GM21737 (cell line): ENCODE results near the gene PCDHB16.
"Not testable (repeated sequence)": the region's sequence is repeated elsewhere in the genome, so short reads cannot be mapped to it uniquely, and the experiment has no call there.

Experiments
- ATAC-seq: cut with Tn5 transposase; IDR thresholded peaks from one replicate; pipeline ENCODE4 v1.9.1; 2021; ENCODE audit warnings: mild to moderate bottlenecking, moderate library complexity; ENCODE audit not compliant: unreplicated experiment

Gene PCDHB16

GRCh38 chr5:141180313-141180712 is 1.9 kb upstream of the PCDHB16 start:
- ATAC-seq = no peak

DNA sequence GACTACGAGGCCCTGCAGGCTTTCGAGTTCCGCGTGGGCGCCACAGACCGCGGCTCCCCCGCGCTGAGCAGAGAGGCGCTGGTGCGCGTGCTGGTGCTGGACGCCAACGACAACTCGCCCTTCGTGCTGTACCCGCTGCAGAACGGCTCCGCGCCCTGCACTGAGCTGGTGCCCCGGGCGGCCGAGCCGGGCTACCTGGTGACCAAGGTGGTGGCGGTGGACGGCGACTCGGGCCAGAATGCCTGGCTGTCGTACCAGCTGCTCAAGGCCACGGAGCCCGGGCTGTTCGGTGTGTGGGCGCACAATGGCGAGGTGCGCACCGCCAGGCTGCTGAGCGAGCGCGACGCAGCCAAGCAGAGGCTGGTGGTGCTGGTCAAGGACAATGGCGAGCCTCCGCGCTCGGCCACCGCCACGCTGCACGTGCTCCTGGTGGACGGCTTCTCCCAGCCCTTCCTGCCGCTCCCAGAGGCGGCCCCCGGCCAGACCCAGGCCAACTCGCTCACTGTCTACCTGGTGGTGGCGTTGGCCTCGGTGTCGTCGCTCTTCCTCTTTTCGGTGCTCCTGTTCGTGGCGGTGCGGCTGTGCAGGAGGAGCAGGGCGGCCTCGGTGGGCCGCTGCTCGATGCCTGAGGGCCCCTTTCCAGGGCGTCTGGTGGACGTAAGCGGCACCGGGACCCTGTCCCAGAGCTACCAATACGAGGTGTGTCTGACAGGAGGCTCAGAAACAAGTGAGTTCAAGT is 2.1 kb downstream of the PCDHB16 start:
- not testable (repeated sequence) for ATAC-seq

DNA sequence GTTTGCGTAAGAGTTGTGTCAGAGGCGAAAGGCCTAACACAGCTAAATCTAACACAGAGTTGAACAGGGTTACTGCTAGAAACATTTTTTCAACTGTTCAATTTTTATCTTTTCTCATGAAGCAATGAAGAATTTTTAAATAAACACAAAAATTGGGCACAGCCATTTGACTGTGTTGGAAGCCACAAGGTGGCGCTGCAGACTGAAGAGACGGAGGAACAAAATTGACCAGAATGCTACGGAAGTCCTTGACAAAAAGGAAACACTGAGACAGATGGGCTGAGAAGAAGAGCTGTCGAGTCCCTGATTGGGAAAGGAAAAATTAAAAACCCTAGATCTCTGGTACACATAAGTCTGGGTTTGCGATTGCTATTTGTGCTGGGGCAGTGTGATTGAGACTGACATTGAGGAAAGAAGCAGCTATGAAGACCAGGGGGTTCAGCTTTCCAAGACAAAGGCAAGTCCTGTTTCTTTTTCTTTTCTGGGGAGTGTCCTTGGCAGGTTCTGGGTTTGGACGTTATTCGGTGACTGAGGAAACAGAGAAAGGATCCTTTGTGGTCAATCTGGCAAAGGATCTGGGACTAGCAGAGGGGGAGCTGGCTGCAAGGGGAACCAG is 4.8 kb downstream of the PCDHB16 start, which contains the start of gene PCDHB9:
Gene PCDHB9, plus strand, starts transcription at position 265 of the 616 bp plus-strand sequence. Its CDS starts 158 bp downstream, at position 423.
- ATAC-seq = no peak

DNA sequence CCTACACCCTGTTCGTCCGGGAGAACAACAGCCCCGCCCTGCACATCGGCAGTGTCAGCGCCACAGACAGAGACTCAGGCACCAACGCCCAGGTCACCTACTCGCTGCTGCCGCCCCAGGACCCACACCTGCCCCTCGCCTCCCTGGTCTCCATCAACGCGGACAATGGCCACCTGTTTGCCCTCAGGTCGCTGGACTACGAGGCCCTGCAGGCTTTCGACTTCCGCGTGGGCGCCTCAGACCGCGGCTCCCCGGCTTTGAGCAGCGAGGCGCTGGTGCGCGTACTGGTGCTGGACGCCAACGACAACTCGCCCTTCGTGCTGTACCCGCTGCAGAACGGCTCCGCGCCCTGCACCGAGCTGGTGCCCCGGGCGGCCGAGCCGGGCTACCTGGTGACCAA is 6.5 kb downstream of the PCDHB16 start:
- not testable (repeated sequence) for ATAC-seq

DNA sequence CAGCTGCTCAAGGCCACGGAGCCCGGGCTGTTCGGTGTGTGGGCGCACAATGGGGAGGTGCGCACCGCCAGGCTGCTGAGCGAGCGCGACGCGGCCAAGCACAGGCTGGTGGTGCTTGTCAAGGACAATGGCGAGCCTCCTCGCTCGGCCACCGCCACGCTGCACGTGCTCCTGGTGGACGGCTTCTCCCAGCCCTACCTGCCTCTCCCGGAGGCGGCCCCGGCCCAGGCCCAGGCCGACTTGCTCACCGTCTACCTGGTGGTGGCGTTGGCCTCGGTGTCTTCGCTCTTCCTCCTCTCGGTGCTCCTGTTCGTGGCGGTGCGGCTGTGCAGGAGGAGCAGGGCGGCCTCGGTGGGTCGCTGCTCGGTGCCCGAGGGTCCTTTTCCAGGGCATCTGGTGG is 6.9 kb downstream of the PCDHB16 start:
- not testable (repeated sequence) for ATAC-seq

GRCh38 chr5:141192110-141192725 is 10.0 kb downstream of the PCDHB16 start, which contains the start of gene PCDHB10:
PCDHB10 (plus strand) TSS chr5:141192353; CDS start chr5:141192553, 200 bp downstream.
- no peak for ATAC-seq

- not testable (repeated sequence) for ATAC-seq
Measured at GRCh38 chr5:141194332-141194731, 12.1 kb downstream of the PCDHB16 start.

GRCh38 chr5:141196363-141196762 is 14.2 kb downstream of the PCDHB16 start:
- no peak for ATAC-seq

- ATAC-seq = no peak
Measured at GRCh38 chr5:141199359-141200235, 17.4 kb downstream of the PCDHB16 start, which contains the start of gene PCDHB11. PCDHB11 (plus strand) TSS chr5:141199627; CDS start chr5:141199775, 148 bp downstream.

- ATAC-seq = not testable (repeated sequence)
Measured at GRCh38 chr5:141201126-141201525, 18.9 kb downstream of the PCDHB16 start.

DNA sequence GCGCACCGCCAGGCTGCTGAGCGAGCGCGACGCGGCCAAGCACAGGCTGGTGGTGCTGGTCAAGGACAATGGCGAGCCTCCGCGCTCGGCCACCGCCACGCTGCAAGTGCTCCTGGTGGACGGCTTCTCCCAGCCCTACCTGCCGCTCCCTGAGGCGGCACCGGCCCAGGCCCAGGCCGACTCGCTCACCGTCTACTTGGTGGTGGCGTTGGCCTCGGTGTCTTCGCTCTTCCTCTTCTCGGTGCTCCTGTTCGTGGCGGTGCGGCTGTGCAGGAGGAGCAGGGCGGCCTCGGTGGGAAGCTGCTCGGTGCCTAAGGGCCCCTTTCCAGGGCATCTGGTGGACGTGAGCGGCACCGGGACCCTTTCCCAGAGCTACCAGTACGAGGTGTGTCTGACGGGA is 19.5 kb downstream of the PCDHB16 start:
- not testable (repeated sequence) for ATAC-seq

DNA sequence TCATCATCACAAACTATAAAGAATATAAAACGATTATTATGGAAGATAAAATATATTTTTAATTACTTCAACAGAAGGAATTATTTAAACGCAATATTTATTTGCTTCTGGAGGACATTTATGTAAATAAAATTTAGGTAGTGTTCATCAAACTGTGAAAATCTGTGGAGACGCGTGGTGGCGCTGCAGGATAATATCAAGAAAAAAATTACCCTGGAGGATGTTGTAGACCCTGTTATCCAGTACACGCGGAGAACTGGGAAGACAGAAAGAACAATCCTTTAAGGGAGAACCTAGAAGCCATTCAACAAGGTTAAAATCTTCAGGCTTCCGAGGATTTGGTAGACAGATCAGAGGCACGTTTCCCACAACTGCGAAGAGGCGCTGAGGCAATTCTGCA is 26.3 kb downstream of the PCDHB16 start, which contains the start of gene PCDHB12:
Gene PCDHB12, plus strand, starts transcription at position 242 of the 400 bp plus-strand sequence. CDS start 189 bp downstream, outside the sequence.
- ATAC-seq = no peak

GRCh38 chr5:141210281-141210680 is 28.1 kb downstream of the PCDHB16 start:
- ATAC-seq = not testable (repeated sequence)

DNA sequence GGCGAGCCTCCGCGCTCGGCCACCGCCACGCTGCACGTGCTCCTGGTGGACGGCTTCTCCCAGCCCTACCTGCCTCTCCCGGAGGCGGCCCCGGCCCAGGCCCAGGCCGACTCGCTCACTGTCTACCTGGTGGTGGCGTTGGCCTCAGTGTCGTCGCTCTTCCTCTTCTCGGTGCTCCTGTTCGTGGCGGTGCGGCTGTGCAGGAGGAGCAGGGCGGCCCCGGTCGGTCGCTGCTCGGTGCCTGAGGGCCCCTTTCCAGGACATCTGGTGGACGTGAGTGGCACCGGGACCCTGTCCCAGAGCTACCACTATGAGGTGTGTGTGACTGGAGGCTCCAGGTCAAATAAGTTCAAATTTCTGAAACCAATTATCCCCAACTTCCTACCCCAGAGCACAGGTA is 28.7 kb downstream of the PCDHB16 start:
- not testable (repeated sequence) for ATAC-seq

- not testable (repeated sequence) for ATAC-seq
Measured at GRCh38 chr5:141213656-141214339, 31.6 kb downstream of the PCDHB16 start, which contains the start of gene PCDHB13. PCDHB13 (plus strand) TSS chr5:141213919; CDS start chr5:141214124, 205 bp downstream.

DNA sequence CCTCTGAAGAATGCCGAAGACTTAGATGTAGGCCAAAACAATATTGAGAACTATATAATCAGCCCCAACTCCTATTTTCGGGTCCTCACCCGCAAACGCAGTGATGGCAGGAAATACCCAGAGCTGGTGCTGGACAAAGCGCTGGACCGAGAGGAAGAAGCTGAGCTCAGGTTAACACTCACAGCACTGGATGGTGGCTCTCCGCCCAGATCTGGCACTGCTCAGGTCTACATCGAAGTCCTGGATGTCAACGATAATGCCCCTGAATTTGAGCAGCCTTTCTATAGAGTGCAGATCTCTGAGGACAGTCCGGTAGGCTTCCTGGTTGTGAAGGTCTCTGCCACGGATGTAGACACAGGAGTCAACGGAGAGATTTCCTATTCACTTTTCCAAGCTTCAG is 32.4 kb downstream of the PCDHB16 start:
- not testable (repeated sequence) for ATAC-seq

GRCh38 chr5:141215504-141215903 is 33.3 kb downstream of the PCDHB16 start:
- ATAC-seq = not testable (repeated sequence)

GRCh38 chr5:141216035-141216434 is 33.8 kb downstream of the PCDHB16 start:
- ATAC-seq = not testable (repeated sequence)

- ATAC-seq = no peak
Measured at GRCh38 chr5:141223112-141223783, 41.1 kb downstream of the PCDHB16 start, which contains the start of gene PCDHB14. PCDHB14 (plus strand) TSS chr5:141223343; CDS start chr5:141223506, 163 bp downstream.
